ENCODE data around the gene P3R3URF.

- TF ChIP-seq, protein P1, sequence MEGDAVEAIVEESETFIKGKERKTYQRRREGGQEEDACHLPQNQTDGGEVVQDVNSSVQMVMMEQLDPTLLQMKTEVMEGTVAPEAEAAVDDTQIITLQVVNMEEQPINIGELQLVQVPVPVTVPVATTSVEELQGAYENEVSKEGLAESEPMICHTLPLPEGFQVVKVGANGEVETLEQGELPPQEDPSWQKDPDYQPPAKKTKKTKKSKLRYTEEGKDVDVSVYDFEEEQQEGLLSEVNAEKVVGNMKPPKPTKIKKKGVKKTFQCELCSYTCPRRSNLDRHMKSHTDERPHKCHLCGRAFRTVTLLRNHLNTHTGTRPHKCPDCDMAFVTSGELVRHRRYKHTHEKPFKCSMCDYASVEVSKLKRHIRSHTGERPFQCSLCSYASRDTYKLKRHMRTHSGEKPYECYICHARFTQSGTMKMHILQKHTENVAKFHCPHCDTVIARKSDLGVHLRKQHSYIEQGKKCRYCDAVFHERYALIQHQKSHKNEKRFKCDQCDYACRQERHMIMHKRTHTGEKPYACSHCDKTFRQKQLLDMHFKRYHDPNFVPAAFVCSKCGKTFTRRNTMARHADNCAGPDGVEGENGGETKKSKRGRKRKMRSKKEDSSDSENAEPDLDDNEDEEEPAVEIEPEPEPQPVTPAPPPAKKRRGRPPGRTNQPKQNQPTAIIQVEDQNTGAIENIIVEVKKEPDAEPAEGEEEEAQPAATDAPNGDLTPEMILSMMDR (IDR thresholded peaks at IDR 0.05; ENCODE audit: insufficient read depth, low read depth, low read length): no peak
- TF ChIP-seq EZH2 (IDR thresholded peaks at IDR 0.05; ENCODE audit: insufficient read depth, low read length): no peak
Measured at GRCh38 chr1:46190539-46190938, 14.3 kb upstream of the P3R3URF start.
